Measurements from ENCODE around the gene ARRDC3. TPM values are rescaled to one million over a fixed set of nuclear protein-coding genes. Genes with fewer than 3 reads are reported as not detected.

The ARRDC3 gene
- total RNA-seq, 1 donor from 2014 or later, result 90.5 TPM

DNA sequence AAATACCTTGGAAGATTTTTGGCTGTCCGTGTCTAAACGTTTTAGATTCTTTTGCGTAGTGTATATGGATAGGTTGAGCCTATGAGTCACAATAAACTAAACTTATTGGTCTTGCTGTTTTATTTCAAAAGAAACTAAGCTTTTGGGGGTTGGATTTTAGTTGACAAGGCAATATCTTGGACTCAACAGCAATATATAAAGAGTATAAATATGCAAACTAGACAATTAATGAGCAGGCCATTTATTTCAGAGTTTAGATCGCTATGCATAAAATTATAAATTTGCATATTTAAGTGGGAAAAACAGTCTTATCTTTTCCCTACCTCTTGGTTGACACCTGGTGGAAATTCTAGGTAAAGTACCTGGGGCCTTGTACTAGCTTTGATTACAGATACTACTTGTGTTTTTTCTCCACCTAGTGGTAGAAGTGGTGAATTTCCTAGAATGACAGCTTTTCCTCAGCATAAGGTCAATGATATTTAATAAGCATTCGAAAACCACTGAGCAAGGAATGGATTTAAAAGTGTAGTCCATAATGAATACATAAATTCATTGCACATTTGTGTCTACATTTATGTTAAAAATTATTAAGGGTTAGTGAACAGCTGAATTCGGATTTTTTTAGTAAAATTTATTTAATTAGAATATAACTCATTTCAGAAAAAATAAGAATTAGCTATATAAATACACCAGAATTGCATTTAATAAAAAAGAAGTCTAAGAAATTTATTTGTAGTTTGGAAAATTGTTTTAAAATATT lies 1.7 kb upstream of the ARRDC3 start:
- ATAC-seq, result peak; percentile 16 to 30
- H3K4me3 ChIP-seq, result peak overlapping the region; percentile 62
- intact Hi-C loops (cut with DNase I), result loop anchor here (10.0 kb wide), 3 partner anchors 160 to 520 kb away; no protein-coding TSS in a partner anchor

DNA sequence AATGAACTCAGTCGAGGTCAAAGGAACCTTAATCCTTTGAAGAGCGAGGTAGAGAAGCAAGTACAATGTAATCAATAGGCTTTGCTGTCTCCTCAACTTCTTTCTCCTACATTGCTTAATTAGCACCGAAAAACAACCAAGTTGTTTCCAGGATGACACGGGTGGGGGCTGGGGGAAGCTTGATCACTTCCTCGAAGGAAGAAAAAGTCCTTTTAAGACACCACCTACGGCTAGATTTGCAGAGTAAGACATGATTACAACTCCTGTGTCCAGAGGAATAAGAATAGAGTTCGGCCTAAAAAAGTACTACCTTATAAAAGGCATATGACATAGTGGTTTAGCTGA lies 811 bp upstream of the ARRDC3 start:
- DNase-seq (peak; percentile 55), ATAC-seq (no peak)
- H3K9me3 ChIP-seq, result no peaks in the 10 kb centered on the region
- H3K4me3 ChIP-seq, result peak overlapping the region; percentile 62
- H3K27ac ChIP-seq, result peak overlapping the region; percentile 96
- intact Hi-C loops (cut with DNase I), result loop anchor here (10.0 kb wide), 3 partner anchors 159 to 519 kb away; no protein-coding TSS in a partner anchor
- H3K27me3 ChIP-seq (ENCODE audit: low read depth), result no peaks in the 10 kb centered on the region
- TF ChIP-seq, protein P1, sequence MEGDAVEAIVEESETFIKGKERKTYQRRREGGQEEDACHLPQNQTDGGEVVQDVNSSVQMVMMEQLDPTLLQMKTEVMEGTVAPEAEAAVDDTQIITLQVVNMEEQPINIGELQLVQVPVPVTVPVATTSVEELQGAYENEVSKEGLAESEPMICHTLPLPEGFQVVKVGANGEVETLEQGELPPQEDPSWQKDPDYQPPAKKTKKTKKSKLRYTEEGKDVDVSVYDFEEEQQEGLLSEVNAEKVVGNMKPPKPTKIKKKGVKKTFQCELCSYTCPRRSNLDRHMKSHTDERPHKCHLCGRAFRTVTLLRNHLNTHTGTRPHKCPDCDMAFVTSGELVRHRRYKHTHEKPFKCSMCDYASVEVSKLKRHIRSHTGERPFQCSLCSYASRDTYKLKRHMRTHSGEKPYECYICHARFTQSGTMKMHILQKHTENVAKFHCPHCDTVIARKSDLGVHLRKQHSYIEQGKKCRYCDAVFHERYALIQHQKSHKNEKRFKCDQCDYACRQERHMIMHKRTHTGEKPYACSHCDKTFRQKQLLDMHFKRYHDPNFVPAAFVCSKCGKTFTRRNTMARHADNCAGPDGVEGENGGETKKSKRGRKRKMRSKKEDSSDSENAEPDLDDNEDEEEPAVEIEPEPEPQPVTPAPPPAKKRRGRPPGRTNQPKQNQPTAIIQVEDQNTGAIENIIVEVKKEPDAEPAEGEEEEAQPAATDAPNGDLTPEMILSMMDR (IDR thresholded peaks at IDR 0.05), result no peak
- H3K36me3 ChIP-seq, result no peaks in the 10 kb centered on the region
- H3K4me1 ChIP-seq, result peaks cover 10% of the 10 kb centered on the region

More for the DNA sequence above, 1.7 kb upstream of the ARRDC3 start:
- Histone ChIP-seq H3K4me1 (peaks cover 10% of the 10 kb centered on the region), H3K9me3 (no peaks in the 10 kb centered on the region), H3K27ac (peak overlapping the region; percentile 96), H3K36me3 (no peaks in the 10 kb centered on the region), H3K27me3 (ENCODE audit: low read depth) (no peaks in the 10 kb centered on the region)
- no peak for DNase-seq
- TF ChIP-seq, protein P1 (IDR thresholded peaks at IDR 0.05), result peak; percentile 92

DNA sequence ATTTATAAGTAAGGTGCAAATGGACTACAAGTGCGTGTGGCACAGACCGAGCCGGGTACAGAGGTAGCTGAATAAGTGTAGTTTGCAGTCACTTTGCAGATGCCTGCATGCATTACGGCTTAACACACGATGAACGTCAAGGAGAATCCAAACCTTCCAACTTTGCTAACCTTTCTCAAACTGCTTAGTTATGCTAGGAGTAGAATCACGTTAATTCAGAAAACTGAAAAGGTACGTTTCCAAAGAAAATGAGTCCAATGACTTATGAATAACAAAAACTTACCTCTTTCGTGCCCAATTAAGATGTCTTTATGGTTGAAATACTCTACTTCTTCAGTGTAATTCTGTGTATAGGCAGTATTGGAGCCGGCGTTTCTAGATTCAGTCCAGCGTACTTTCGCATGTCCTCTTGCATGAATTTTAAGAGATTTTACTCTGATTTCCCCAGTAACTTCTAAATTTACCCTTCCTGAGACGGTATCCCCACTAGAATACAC lies 539 bp downstream of the ARRDC3 start:
- H3K9me3 ChIP-seq, result no peaks in the 10 kb centered on the region
- intact Hi-C loops (cut with DNase I), result loop anchor here (10.0 kb wide), 3 partner anchors 158 to 518 kb away; no protein-coding TSS in a partner anchor
- TF ChIP-seq, protein P1 (IDR thresholded peaks at IDR 0.05), result no peak
- peak overlapping the region; percentile 96 for H3K27ac ChIP-seq
- ATAC-seq (no peak), DNase-seq (no peak)
- H3K4me1 ChIP-seq, result peaks cover 23% of the 10 kb centered on the region
- peak overlapping the region; percentile 62 for H3K4me3 ChIP-seq
- no peaks in the 10 kb centered on the region for H3K27me3 ChIP-seq (ENCODE audit: low read depth)
- peaks cover 9% of the 10 kb centered on the region for H3K36me3 ChIP-seq

DNA sequence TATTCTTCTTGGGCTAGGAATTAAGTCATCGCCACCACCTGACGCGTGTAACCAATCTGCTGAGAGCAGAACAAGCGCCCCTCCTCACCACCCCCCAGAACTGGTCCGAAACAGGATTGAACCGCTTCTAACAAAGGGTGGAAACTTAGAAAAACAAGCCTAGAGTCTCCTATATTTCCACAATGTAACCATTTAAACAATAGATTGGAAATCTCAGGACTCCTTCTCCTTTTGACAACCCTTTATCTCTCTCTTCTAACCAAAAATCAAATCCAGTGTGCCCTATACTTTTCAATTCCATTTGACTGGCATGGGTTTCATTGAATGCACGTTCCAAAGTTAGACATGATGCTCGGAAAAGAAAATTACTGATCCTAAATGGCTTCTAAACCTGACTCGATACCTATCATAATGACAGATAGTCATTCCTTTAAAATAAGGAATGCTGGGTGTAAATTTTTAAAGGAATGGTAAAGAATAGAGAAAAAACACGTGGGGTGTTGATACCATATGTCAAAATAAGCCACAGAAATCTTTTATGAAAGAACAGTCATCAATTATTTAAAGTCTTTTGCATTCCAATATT lies 1.2 kb downstream of the ARRDC3 start:
- intact Hi-C loops (cut with DNase I), result loop anchor here (10.0 kb wide), 3 partner anchors 157 to 517 kb away; no protein-coding TSS in a partner anchor
- H3K27ac ChIP-seq, result peak overlapping the region; percentile 96

DNA sequence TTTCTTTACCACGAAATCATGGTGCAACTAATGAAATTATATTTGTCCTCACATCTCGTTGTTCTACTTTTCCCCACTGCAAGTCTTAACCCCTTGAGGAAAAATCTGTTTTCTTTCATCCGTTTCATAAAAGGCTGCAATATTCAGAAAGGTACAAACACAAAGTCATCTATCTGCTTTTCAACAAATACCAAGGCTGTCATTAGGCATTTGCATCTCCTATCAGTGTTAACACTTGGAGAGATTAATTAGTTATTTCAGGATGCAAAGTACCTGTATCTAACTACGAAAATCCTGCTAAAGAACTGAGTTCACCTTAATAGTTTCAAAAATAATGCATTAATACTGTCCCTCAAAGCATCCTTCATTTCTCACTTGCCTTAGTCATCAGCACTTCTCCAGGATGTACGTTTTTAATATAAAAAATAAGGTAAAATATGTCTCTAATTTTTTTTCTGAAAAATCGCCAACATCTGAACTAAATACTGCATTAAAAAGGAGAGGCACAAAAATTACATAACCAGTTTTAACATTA lies 1.8 kb downstream of the ARRDC3 start:
- H3K4me1 ChIP-seq, result peaks cover 36% of the 10 kb centered on the region
- intact Hi-C loops (cut with DNase I), result loop anchor here (10.0 kb wide), 3 partner anchors 157 to 517 kb away; no protein-coding TSS in a partner anchor
- no peaks in the 10 kb centered on the region for H3K9me3 ChIP-seq
- ATAC-seq (no peak), DNase-seq (no peak)
- H3K27ac ChIP-seq, result peak overlapping the region; percentile 96
- peak overlapping the region; percentile 62 for H3K4me3 ChIP-seq
- TF ChIP-seq, protein P1 (IDR thresholded peaks at IDR 0.05), result no peak
- no peaks in the 10 kb centered on the region for H3K27me3 ChIP-seq (ENCODE audit: low read depth)
- H3K36me3 ChIP-seq, result peaks cover 22% of the 10 kb centered on the region

More for the DNA sequence above, 1.2 kb downstream of the ARRDC3 start:
- ATAC-seq, result peak; percentile 45 to 63
- Histone ChIP-seq H3K4me3 (peak overlapping the region; percentile 62), H3K27me3 (ENCODE audit: low read depth) (no peaks in the 10 kb centered on the region), H3K4me1 (peaks cover 30% of the 10 kb centered on the region), H3K9me3 (no peaks in the 10 kb centered on the region), H3K36me3 (peaks cover 16% of the 10 kb centered on the region)
- TF ChIP-seq, protein P1 (IDR thresholded peaks at IDR 0.05), result no peak
- peak; percentile 85 for DNase-seq
